GM19463 (cell line): ENCODE data around the gene RAB17.

Experiments
- ATAC-seq: cut with Tn5 transposase; IDR thresholded peaks from one replicate; pipeline ENCODE4 v1.9.1; 2021; ENCODE audit warnings: mild to moderate bottlenecking, moderate library complexity; ENCODE audit not compliant: unreplicated experiment

Gene RAB17

GRCh38 chr2:237581326-237581725, 9.2 kb downstream of the RAB17 start:
- no peak for ATAC-seq

GRCh38 chr2:237577956-237578870, 12.3 kb downstream of the RAB17 start:
- no peak for ATAC-seq

- no peak for ATAC-seq
These were observed 13.1 kb downstream of the RAB17 start for GRCh38 chr2:237577458-237577857.

- no peak for ATAC-seq
These were observed 13.6 kb downstream of the RAB17 start for GRCh38 chr2:237576974-237577373.

GRCh38 chr2:237575869-237576862, 14.4 kb downstream of the RAB17 start:
- no peak for ATAC-seq

GRCh38 chr2:237574894-237575868, 15.4 kb downstream of the RAB17 start:
- no peak for ATAC-seq

- no peak for ATAC-seq
These were observed 16.1 kb downstream of the RAB17 start for GRCh38 chr2:237574467-237574866.

- no peak for ATAC-seq
These were observed 16.7 kb downstream of the RAB17 start for GRCh38 chr2:237573721-237574415.

GRCh38 chr2:237572742-237573101, 17.8 kb downstream of the RAB17 start:
- no peak for ATAC-seq

- peak; percentile 91 for ATAC-seq
These were observed 18.4 kb downstream of the RAB17 start for GRCh38 chr2:237572021-237572741.

GRCh38 chr2:237571551-237571950, 19.0 kb downstream of the RAB17 start:
- ATAC-seq = no peak

- no peak for ATAC-seq
These were observed 19.7 kb downstream of the RAB17 start for GRCh38 chr2:237570776-237571335.

GRCh38 chr2:237569896-237570295, 20.6 kb downstream of the RAB17 start:
- ATAC-seq = no peak

GRCh38 chr2:237569041-237569440, 21.5 kb downstream of the RAB17 start:
- ATAC-seq = no peak

GRCh38 chr2:237568121-237568660, 22.3 kb downstream of the RAB17 start:
- no peak for ATAC-seq

- ATAC-seq = no peak
These were observed 23.1 kb downstream of the RAB17 start for GRCh38 chr2:237567276-237568029.

GRCh38 chr2:237566401-237567235, 23.9 kb downstream of the RAB17 start, which contains the start of gene PRLH:
Gene PRLH, plus strand, starts transcription at chr2:237566574. Its CDS starts 0 bp downstream, at chr2:237566574.
- no peak for ATAC-seq
